SK-N-SH treated with all-trans-retinoic acid at 6 μM for 48 hours (cell line): ENCODE data around the gene PDE7B.

Experiments
- ATAC-seq: fragments of 200-7000 bp; cut with Tn5 transposase; 3 replicates; pipeline ENCODE4 v1.9.1; 2020; ENCODE audit warnings: mild to moderate bottlenecking, moderate library complexity
- BACH2 ChIP-seq: fragments of 250-450 bp; sonication (Bioruptor Pico); IDR thresholded peaks from 2 replicates; pipeline ENCODE4 v1.9.0; 2021; ENCODE audit warnings: mild to moderate bottlenecking, borderline replicate concordance
- CREB5 ChIP-seq: fragments of 250-450 bp; sonication (Bioruptor Pico); IDR thresholded peaks from 2 replicates; pipeline ENCODE4 v1.5.1; 2020; ENCODE audit warnings: low read depth, mild to moderate bottlenecking, moderate library complexity
- CSRNP3 ChIP-seq: fragments of 250-450 bp; sonication (Bioruptor Pico); IDR thresholded peaks from 2 replicates; pipeline ENCODE4 v1.5.1; 2021; ENCODE audit warnings: mild to moderate bottlenecking, moderate library complexity
- ESRRG ChIP-seq: fragments of 250-450 bp; sonication (Bioruptor Pico); IDR thresholded peaks from 2 replicates; pipeline ENCODE4 v1.6.1; 2021; ENCODE audit warnings: mild to moderate bottlenecking
- GLIS3 ChIP-seq: fragments of 250-450 bp; sonication (Bioruptor Pico); IDR thresholded peaks from 2 replicates; pipeline ENCODE4 v1.5.0; 2020; ENCODE audit warnings: mild to moderate bottlenecking, moderate library complexity
- ISL1 ChIP-seq: fragments of 250-450 bp; sonication (Bioruptor Pico); IDR thresholded peaks from 2 replicates; pipeline ENCODE4 v2.1.2; 2022; ENCODE audit warnings: mild to moderate bottlenecking, moderate library complexity
- OSR1 ChIP-seq: fragments of 250-450 bp; sonication (Bioruptor Pico); IDR thresholded peaks from 2 replicates; pipeline ENCODE4 v1.8.0; 2022; ENCODE audit warnings: moderate library complexity, mild to moderate bottlenecking, inconsistent platforms
- PATZ1 ChIP-seq: fragments of 250-450 bp; sonication (Bioruptor Pico); IDR thresholded peaks from 2 replicates; pipeline ENCODE4 v1.8.0; 2020; ENCODE audit warnings: mild to moderate bottlenecking, moderate library complexity, borderline replicate concordance
- POU6F1 ChIP-seq: fragments of 250-450 bp; sonication (Bioruptor Pico); IDR thresholded peaks from 2 replicates; pipeline ENCODE4 v1.8.0; 2021; ENCODE audit warnings: low read depth, mild to moderate bottlenecking, moderate library complexity, borderline replicate concordance
- PPARA ChIP-seq: fragments of 250-450 bp; sonication (Bioruptor Pico); IDR thresholded peaks from 2 replicates; pipeline ENCODE4 v1.5.0; 2020; ENCODE audit warnings: mild to moderate bottlenecking, borderline replicate concordance
- RARB ChIP-seq: fragments of 250-450 bp; sonication (Bioruptor Pico); IDR thresholded peaks from 2 replicates; pipeline ENCODE4 v1.8.0; 2021; ENCODE audit warnings: mild to moderate bottlenecking, moderate library complexity
- SNAI2 ChIP-seq: fragments of 250-450 bp; sonication (Bioruptor Pico); IDR thresholded peaks from 2 replicates; pipeline ENCODE4 v1.5.0; 2020; ENCODE audit warnings: mild to moderate bottlenecking, moderate library complexity
- TCF4 ChIP-seq: fragments of 250-450 bp; sonication (Bioruptor Pico); IDR thresholded peaks from 2 replicates; pipeline ENCODE4 v1.8.0; 2021; ENCODE audit warnings: mild to moderate bottlenecking, moderate library complexity, borderline replicate concordance
- TOX ChIP-seq: fragments of 250-450 bp; sonication (Bioruptor Pico); IDR thresholded peaks from 2 replicates; pipeline ENCODE4 v1.8.0; 2021; ENCODE audit warnings: mild to moderate bottlenecking, moderate library complexity, borderline replicate concordance
- TSHZ2 ChIP-seq: fragments of 250-450 bp; sonication (Bioruptor Pico); IDR thresholded peaks from 2 replicates; pipeline ENCODE4 v1.5.0; 2020; ENCODE audit warnings: mild to moderate bottlenecking, moderate library complexity
- ZC3H10 ChIP-seq: fragments of 250-450 bp; sonication (Bioruptor Pico); IDR thresholded peaks from 2 replicates; pipeline ENCODE4 v1.5.1; 2021; ENCODE audit warnings: mild to moderate bottlenecking, moderate library complexity
- ZFP3 ChIP-seq: fragments of 250-450 bp; sonication (Bioruptor Pico); IDR thresholded peaks from 2 replicates; pipeline ENCODE4 v1.5.0; 2020; ENCODE audit warnings: mild to moderate bottlenecking, moderate library complexity
- ZFP30 ChIP-seq: fragments of 450-650 bp; formaldehyde crosslinking; IDR thresholded peaks from 2 replicates; pipeline ENCODE4 v1.5.0; 2022; ENCODE audit warnings: mild to moderate bottlenecking, moderate library complexity
- ZNF565 ChIP-seq: fragments of 450-650 bp; formaldehyde crosslinking; conservative IDR thresholded peaks from 2 replicates; pipeline ENCODE4 v1.5.0; 2020; ENCODE audit warnings: low read depth, mild to moderate bottlenecking, moderate library complexity
- ZNF70 ChIP-seq: fragments of 450-650 bp; formaldehyde crosslinking; IDR thresholded peaks from 2 replicates; pipeline ENCODE4 v1.5.0; 2020; ENCODE audit warnings: mild to moderate bottlenecking, moderate library complexity
- ZNF8 ChIP-seq: fragments of 450-650 bp; formaldehyde crosslinking; IDR thresholded peaks from 2 replicates; pipeline ENCODE4 v1.5.0; 2020; ENCODE audit warnings: mild to moderate bottlenecking, moderate library complexity

PDE7B gene

GRCh38 chr6:136225496-136225895, 374.0 kb downstream of the PDE7B start:
- ATAC-seq: no peak
- TF ChIP-seq PATZ1 (CRISPR knock-in tag) (no peak), PPARA (CRISPR knock-in tag) (no peak), ZFP3 (CRISPR knock-in tag) (no peak), TOX (CRISPR knock-in tag) (no peak), BACH2 (CRISPR knock-in tag) (no peak), ZNF8 (no peak), CREB5 (CRISPR knock-in tag) (no peak), GLIS3 (no peak), OSR1 (CRISPR knock-in tag) (no peak), ZFP30 (CRISPR knock-in tag) (no peak), ESRRG (CRISPR knock-in tag) (no peak), RARB (CRISPR knock-in tag) (no peak), ISL1 (CRISPR knock-in tag) (no peak), TCF4 (no peak), ZNF565 (CRISPR knock-in tag) (no peak), ZC3H10 (no peak), CSRNP3 (no peak), ZNF70 (CRISPR knock-in tag) (no peak), POU6F1 (CRISPR knock-in tag) (no peak)
- TF ChIP-seq, all 23 proteins: peak for 0

GRCh38 chr6:136226027-136226673, 374.6 kb downstream of the PDE7B start:
- peak; percentile 92 for ATAC-seq
- TF ChIP-seq PPARA (CRISPR knock-in tag) (0 out of 2 replicates have a peak, but pooled peaks have one; percentile 36), POU6F1 (CRISPR knock-in tag) (no peak)

GRCh38 chr6:136226674-136227377, 375.3 kb downstream of the PDE7B start:
- TF ChIP-seq TSHZ2 (CRISPR knock-in tag): no peak
- TF ChIP-seq BACH2 (CRISPR knock-in tag): no peak
- TF ChIP-seq POU6F1 (CRISPR knock-in tag): no peak
- no peak for TF ChIP-seq OSR1 (CRISPR knock-in tag)
- no peak for TF ChIP-seq ZFP30 (CRISPR knock-in tag)
- no peak for TF ChIP-seq TOX (CRISPR knock-in tag)
- no peak for TF ChIP-seq SNAI2 (CRISPR knock-in tag)
- ATAC-seq: peak; percentile 67
